GM18508 (cell line): ENCODE data around the gene CABP4.

Source experiments
- ATAC-seq: cut with Tn5 transposase; IDR thresholded peaks from one replicate; pipeline ENCODE4 v1.9.1; 2021; ENCODE audit warnings: moderate number of reproducible peaks; ENCODE audit not compliant: insufficient read depth, unreplicated experiment

CABP4 gene

GRCh38 chr11:67434395-67434881 lies 20.7 kb upstream of the CABP4 start:
- no peak for ATAC-seq

- ATAC-seq, result no peak
These were observed 20.0 kb upstream of the CABP4 start for GRCh38 chr11:67435031-67435726.

GRCh38 chr11:67435727-67436458 lies 19.3 kb upstream of the CABP4 start:
- ATAC-seq, result no peak

- ATAC-seq, result no peak
These were observed 18.6 kb upstream of the CABP4 start for GRCh38 chr11:67436459-67437081.

GRCh38 chr11:67437082-67437808 lies 17.9 kb upstream of the CABP4 start, which contains the start of gene PTPRCAP:
TSS of gene PTPRCAP (minus strand) at chr11:67437682. CDS start at chr11:67437619, 63 bp downstream.
- ATAC-seq, result no peak

GRCh38 chr11:67437809-67438157 lies 17.4 kb upstream of the CABP4 start:
- ATAC-seq, result no peak

- no peak for ATAC-seq
These were observed 16.8 kb upstream of the CABP4 start for GRCh38 chr11:67438158-67438902.

GRCh38 chr11:67439321-67440228 lies 15.6 kb upstream of the CABP4 start:
- no peak for ATAC-seq

- ATAC-seq, result no peak
These were observed 14.7 kb upstream of the CABP4 start for GRCh38 chr11:67440229-67441097.

- ATAC-seq, result no peak
These were observed 14.0 kb upstream of the CABP4 start for GRCh38 chr11:67441098-67441563.

GRCh38 chr11:67441731-67442351 lies 13.3 kb upstream of the CABP4 start:
- no peak for ATAC-seq

- no peak for ATAC-seq
These were observed 12.4 kb upstream of the CABP4 start for GRCh38 chr11:67442504-67443404.

GRCh38 chr11:67445515-67445914 lies 9.6 kb upstream of the CABP4 start:
- ATAC-seq, result no peak

GRCh38 chr11:67448220-67448609 lies 6.9 kb upstream of the CABP4 start:
- ATAC-seq, result no peak

- no peak for ATAC-seq
These were observed 5.9 kb upstream of the CABP4 start for GRCh38 chr11:67449116-67449844.
